GM08714 (cell line): ENCODE data around the gene HAUS7.

Source experiments
- H3K4me3 ChIP-seq: fragments of 200-500 bp; sonication (Bioruptor generic); 2 replicates; pipeline ENCODE4 v1.5.1; 2014; ENCODE audit warnings: mild to moderate bottlenecking, low read length, inconsistent platforms
- ZNF274 ChIP-seq: IDR thresholded peaks from 2 replicates; pipeline ENCODE4 v1.6.1; 2012; ENCODE audit warnings: mild to moderate bottlenecking, low read depth, low read length

Gene HAUS7

DNA sequence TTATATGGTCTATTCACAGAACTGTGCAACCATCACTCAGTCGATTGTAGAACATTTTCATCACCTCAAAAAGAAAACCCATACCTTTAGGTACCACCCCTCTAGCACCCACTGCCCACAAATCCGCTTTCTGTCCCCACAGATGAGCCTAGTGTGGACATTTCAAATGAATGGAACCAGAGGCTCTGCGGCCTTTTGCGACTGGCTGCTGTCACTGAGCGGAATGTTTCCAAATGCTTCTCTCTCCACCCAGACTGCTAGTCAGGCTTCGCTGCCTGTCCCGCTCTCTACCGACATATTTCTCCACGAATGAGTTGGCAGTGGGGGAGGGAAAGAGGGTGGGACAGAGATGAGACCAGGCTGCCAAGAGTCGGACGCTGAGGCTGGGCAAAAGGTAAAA, 22.7 kb upstream of the HAUS7 start:
- H3K4me3 ChIP-seq: no peak overlapping the region
- no peak for TF ChIP-seq ZNF274

DNA sequence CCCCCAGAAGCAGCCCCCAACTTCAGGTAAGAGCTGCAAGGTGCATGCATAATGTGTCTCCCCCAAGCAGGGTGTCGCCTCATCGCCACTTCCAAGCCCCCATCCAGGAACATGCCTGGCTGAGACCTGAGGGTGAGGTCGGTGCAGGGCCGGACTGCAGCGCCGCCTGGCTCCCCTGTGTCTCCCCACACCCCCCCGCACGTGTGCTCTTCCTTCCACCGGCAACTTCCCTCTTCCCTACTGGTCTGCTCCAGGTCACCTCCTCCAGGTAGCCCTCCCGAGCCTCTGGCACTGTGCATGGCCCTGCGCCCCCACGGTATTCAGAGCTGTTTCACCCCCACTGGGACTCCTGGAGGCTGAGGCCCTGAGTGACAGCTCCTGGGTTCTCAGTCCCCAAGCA, 22.2 kb upstream of the HAUS7 start:
- TF ChIP-seq ZNF274: no peak
- no peak overlapping the region for H3K4me3 ChIP-seq

DNA sequence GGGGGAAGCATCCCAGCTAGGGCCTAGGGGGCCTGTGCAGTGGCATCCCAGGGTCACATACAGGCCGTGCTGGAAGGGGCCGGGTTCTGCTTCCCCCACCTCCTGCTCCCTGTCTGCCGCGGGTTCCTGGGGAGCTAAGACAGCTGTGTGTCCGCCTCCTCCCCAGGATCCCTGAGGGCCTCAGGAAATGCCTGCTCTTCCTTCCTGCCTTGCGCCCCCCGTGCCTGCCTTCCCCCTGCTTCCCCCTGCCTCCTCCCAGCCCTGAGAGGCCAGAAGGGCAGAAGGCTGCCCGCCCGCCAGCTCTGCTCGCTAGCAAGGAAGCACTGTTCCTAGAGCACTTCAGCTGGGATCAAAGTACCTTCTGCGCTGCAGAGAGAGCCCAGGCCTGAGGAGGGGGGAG, 21.5 kb upstream of the HAUS7 start:
- no peak overlapping the region for H3K4me3 ChIP-seq
- TF ChIP-seq ZNF274: no peak

DNA sequence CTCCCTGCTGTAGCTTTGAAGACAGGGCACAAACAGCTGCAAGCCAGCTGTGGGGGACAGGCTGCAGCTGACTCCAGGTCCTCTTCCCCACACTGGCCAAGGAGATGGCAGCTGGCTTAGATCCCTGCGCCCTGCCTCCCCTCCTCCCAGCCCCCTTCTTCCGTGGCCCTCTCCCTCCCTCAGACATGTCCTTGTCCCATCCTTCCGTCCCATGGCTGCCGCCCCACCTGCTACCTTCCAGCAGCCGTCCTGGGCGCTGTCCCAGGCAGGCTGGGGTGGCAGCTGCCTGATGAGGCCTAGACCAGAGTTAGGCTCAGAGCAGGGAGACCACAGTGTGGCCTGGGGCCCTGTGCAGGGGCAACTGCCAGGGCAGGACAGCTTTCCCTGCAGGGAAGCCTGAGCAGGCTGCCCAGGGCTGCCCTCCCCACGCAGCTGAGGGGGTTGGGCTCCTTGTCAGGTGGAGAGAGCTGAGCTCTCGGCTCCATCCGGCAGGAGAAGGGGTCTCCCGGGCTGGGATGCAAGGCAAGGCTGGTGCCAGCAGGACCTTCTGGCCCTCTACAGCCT, 21.1 kb upstream of the HAUS7 start:
- H3K4me3 ChIP-seq: no peak overlapping the region
- no peak for TF ChIP-seq ZNF274

DNA sequence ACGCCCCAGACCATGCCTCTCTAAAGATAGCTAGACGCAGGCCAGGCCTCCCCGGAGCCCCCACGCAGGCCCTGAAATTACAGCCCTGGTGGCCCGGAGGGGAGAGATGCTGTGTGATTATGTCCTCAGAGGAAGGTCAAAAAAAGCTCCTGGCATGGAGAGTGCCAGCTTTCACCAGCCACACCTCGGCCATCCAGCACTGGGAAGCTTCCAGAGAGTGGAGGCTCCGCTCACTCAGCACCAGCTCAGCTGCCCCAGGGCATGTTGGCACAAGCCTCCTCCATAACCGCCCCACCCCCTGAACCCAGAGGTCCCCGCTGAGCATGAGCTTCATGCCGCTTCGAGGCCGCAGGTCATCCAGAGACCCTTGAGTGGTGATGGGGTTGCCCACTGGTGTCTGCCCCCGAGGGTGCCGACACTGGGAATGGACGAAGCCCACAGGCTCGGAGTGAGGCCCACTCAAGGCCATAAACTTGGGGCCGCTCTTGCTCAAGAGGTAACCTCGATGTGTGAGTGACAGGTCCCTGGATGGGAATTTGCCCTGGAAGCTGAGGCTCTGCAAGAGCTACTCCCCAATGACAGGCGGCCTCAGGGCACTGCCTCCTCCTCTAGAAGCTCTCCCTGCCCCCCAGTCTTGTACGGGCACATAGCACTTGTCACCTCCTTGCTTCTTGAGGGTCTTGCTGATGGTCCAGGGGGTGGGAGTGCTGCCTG, 20.0 kb upstream of the HAUS7 start:
- no peak for TF ChIP-seq ZNF274
- H3K4me3 ChIP-seq: no peak overlapping the region

DNA sequence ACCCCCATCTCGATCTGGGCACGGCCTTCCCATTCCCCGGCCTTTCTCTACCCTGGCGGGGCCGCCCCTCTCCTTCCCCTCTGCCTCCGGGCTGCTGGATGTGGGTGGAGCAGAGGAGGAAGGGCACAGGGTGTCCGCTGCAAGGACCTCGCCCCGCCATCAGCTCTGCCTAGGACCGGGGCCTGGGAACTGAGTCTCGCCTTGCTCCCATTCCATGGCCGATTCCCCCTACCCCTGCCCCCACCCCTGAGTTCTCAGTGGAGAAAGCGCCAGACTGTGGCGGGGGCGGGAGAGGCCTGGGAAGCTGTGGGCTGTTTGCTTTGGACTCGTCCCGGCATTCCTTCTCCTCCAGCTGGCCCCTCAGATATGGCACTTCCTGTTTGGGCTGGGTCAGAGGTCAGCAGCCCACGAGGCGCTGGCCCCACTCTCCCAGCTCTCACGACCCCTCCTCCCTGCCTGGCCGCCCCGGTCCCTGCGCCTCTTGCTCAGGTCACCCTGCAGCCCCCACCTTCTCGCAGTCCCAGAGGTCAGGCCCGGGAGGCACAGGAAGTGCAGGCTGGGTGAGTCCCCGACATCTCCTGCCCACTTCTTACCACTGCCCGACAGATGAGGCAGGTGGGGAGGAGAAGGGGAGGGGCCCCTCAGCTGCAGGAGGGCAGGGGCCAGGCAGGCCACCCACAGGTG, 18.0 kb upstream of the HAUS7 start:
- H3K4me3 ChIP-seq: no peak overlapping the region
- TF ChIP-seq ZNF274: no peak

DNA sequence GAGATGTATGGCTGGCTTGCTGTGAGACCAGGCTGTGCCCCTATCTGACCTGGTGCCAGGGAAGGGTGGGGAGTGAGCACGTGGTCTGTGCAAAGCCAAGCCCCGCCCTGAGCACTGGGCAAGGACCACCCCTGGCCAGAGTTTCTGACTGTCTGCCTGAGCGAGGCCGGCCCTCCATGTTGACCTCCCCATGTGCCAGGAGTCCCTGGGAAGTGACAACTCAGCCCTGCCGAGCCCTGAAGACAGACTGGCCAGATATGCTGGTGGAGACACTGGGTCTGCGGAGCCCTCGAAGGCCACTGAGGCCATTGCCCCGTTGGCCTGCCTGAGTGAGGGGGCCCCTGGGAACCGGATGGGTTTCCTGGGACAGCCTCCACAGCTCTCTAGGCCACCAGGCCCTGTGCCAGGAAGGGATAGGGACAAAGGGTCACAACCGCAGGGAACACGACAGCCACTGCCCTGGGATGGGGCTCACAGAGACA, 17.3 kb upstream of the HAUS7 start:
- TF ChIP-seq ZNF274: no peak
- H3K4me3 ChIP-seq: no peak overlapping the region

DNA sequence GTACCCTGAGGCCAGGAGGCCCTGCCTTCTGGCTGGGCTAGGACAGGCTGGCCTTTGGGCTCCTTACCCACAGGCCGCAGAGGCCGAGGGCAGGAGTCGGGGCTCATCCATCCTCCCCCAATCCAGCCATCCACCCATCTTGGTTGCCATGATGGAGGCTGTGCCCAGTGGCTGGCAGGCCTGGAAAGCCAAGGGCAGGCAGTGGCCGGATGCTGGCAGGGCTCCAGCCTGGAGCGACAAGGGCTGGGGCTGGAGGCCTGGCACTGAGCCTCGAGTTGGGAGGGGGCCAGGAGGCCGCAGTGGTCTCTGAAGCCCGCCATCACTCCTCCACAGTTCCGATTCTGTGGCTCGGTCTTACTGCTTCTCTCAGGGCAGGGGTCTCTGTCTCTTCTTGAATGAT, 15.8 kb upstream of the HAUS7 start:
- H3K4me3 ChIP-seq: no peak overlapping the region
- TF ChIP-seq ZNF274: no peak

DNA sequence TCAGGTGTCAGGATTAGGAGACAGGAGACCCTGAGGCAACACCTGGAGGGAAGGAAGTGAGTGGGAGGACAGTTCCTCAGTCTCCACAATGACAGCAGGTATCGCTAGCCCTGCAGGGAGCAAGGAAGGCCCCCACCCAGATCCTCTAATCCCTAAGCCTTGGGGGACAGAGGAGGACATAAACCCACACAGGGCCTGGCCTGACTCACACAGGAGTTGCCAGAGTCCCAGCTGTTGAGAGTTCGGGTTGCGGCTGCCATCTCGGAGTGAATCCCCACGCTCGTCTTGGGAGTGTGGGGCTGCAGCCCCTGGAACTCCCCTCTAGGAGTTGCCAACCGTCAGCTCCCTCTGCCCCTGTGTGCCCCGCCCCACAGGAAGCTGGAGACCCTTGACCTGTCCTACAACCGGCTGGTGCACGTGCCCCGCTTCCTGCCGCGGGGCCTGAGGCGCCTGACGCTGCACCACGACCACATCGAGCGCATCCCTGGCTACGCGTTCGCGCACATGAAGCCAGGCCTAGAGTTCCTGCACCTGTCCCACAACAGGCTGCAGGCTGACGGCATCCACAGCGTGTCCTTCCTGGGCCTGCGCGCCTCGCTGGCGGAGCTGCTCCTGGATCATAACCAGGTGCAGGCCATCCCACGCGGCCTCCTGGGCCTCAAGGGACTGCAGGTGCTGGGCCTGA, 15.2 kb upstream of the HAUS7 start:
- H3K4me3 ChIP-seq: no peak overlapping the region
- no peak for TF ChIP-seq ZNF274

DNA sequence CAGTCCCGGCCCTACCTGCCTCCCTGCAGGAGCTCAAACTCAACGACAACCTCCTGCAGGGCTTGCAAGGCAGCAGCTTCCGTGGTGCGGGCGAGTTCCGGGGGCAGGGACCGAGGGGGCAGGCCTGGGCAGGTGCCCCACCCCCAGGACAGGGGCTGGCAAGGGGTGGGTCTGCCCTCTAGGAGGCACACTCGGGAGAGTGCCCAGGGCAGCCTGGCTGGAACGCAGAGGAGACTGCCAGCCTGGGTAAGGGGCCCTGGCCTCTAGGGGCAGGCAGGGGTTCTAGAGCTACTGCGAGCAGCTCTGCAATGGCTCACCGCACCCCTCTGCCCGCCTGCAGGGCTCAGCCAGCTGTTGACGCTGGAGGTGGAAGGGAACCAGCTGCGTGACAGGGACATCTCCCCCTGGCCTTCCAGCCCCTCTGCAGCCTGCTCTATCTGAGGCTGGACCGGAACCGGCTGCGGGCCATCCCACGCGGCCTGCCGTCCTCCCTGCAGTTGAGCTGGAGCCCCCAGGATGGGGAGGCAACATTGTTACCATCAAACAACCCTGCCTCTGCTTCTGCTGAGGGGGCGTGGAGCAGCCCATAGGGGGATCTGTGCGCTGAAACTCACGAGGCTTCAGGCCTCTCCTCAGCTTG, 12.1 kb upstream of the HAUS7 start:
- no peak for TF ChIP-seq ZNF274
- no peak overlapping the region for H3K4me3 ChIP-seq

DNA sequence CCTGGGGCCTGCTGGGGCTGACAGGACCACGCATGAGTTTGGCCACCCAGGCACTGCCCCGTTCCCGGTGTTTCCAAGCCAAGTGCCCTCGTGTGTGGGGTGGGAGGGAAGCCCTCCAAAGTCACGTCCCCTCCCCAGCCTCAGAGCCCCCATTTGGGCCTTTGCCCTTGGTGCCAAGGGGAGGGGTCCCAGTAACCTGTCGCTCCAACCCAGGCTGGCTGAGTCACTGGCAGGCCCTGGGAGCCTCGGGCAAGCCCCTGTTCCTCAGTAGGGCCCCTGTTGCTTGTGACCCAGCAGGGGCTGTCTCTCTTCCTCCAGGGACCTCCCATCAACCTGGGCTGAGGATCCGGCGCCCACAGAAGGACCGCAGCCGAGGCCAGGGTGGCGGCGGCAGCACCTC, 10.7 kb upstream of the HAUS7 start:
- TF ChIP-seq ZNF274: no peak
- H3K4me3 ChIP-seq: no peak overlapping the region

DNA sequence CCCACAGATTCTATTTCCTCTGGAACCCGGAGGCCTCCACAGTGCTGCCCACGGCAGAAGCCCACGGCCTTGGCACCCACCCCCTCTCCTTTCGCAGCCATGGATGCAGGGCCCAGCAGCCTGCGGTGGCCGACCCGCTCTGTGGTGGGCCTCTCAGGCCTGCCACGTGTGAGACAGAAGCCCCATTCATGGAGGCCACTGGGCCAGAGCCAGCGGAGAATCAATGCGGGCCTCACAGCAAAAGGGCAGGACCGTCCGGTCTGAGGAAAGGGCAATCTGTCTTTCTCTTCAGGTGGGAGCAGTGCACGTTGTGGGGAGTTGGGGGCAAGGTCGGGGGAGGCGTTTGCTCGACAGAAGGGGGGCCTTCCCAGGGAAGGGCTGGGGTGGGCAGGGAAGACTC, 8.4 kb upstream of the HAUS7 start:
- no peak for TF ChIP-seq ZNF274
- no peak overlapping the region for H3K4me3 ChIP-seq

DNA sequence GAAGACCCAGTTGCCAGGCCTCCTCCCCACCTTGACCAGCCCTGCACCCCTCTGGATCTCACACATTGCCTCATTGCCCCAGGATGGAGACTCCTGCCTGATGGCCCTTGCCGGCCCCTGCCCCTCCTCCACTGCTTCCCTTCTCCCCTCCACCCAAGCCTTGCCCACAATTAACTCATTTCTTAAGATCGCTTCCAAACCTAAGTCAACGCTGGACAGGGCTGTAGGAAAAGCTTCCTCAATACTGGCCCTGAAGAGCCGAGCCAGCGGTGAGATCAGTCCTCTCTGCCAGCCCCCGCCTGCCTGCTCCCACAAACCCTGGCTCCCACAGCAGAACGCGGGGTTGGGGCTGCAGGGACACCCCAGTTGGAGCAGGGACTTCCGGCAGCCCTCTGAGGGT, 7.5 kb upstream of the HAUS7 start:
- TF ChIP-seq ZNF274: no peak
- no peak overlapping the region for H3K4me3 ChIP-seq

DNA sequence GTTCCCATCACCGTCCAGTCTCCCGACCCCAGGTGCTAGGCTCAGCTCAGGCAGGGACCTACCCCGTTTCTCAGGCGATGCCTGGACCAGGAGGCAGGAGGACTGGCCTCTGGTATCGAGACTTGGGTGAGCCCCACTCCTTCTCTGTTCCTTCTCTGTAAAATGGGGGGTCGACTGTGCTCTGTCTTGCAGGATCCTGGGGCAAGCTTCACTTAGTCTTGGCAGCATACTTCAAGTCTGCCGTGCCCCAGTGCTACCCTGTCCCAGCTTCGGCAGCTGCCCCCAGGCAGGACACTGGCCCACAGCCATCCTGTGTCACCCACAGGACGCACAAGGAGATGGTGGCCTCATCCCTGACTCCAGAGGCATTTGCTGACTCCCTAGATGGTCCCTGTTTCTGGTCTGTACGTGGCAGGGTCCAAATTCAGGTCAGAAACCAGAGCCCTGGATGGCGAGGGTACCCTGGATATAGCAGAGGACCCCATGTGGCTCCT, 7.0 kb upstream of the HAUS7 start:
- no peak overlapping the region for H3K4me3 ChIP-seq
- no peak for TF ChIP-seq ZNF274
